ENCODE results near the gene NEK1.

- TF ChIP-seq CTCF (optimal IDR thresholded peaks at IDR 0.05 in 1 of 3, IDR thresholded peaks at IDR 0.05 in 1 of 3, conservative IDR thresholded peaks at IDR 0.05 in 1 of 3; ENCODE audit: extremely low read depth in 1 of 3, insufficient read depth in 2 of 3, low read length in 3 of 3) (peak; percentile 63 to 79 (median 75)), EZH2 (IDR thresholded peaks at IDR 0.05; ENCODE audit: low read length) (no peak)
These were observed 119.8 kb downstream of the NEK1 start for GRCh38 chr4:169492436-169493163.

Data from keratinocyte (primary cell).